Testis (tissue), 3 donors: ENCODE results near the gene KIF1A. TPM values are rescaled to one million over a fixed set of nuclear protein-coding genes. Genes with fewer than 3 reads are reported as not detected.

Source experiments
- DNase-seq: peaks from one replicate; pipeline ENCODE4 v3.0.0-alpha.2; 2019
- H3K27ac ChIP-seq, 2 donors: fragments of 200-600 bp; sonication (generic); one replicate each; pipeline ENCODE4 v1.5.1; 2019
- H3K27me3 ChIP-seq: fragments of 200-600 bp; sonication (generic); one replicate; pipeline ENCODE4 v1.5.1; 2019
- H3K36me3 ChIP-seq: fragments of 200-600 bp; sonication (generic); one replicate; pipeline ENCODE4 v1.5.1; 2017; ENCODE audit warnings: low read depth; ENCODE audit errors: missing control alignments
- H3K4me1 ChIP-seq: fragments of 200-600 bp; sonication (generic); one replicate; pipeline ENCODE4 v1.5.1; 2019
- H3K4me3 ChIP-seq, 2 donors: fragments of 200-600 bp; sonication (generic); one replicate each; pipeline ENCODE4 v1.5.1; 2017 to 2019
- H3K9me3 ChIP-seq: fragments of 200-600 bp; sonication (generic); one replicate; pipeline ENCODE4 v1.5.1; 2017
- POLR2A ChIP-seq: fragments of 450-650 bp; IDR thresholded peaks from one replicate; pipeline ENCODE4 v1.6.1; 2017; ENCODE audit warnings: antibody characterized with exemption, mild to moderate bottlenecking, moderate library complexity
- WGBS, 2 donors: methylation state at CpG; one replicate each; pipeline ENCODE4 v1.1.5; 2018; 5-methylcytosine and 5-hydroxymethylcytosine counted together
- intact Hi-C: fragments of 100-400 bp; cut with DNase I; formaldehyde crosslinking; loops from one replicate; pipeline ENCODE4 v1.15.1; 2023; ENCODE audit warnings: low total_unique reads
- polyA plus RNA-seq: library from polyadenylated mRNA; stranded (reverse); fragments of 350-450 nt; fragmentation: Illumina TruSeq; extraction: RNeasy Lipid Tissue Mini Kit (QIAGEN cat#74804); gene quantifications from one replicate; pipeline ENCODE4 v1.2.3, GENCODE V29; 2014; ENCODE audit warnings: low read depth, low replicate concordance; ENCODE audit not compliant: insufficient read depth
- total RNA-seq, 2 donors: library from RNA; depleted of rRNA; stranded (reverse); fragments of >200 nt; gene quantifications; one replicate each; pipeline ENCODE4 v1.2.3, GENCODE V29; 2016
- TF ChIP-seq, protein P1 (sequence below), 3 experiments: fragments of 450-650 bp in 2 of 3; fragments of 200-600 bp in 1 of 3; sonication (generic) in 1 of 3; IDR thresholded peaks; one replicate each; pipeline ENCODE4 v1.5.1; 2016 to 2019; ENCODE audit warnings: antibody characterized with exemption in 3 of 3, mild to moderate bottlenecking in 2 of 3, moderate library complexity in 1 of 3

KIF1A gene
- total and polyA plus RNA-seq, 3 donors from 2014 or later: 33.5 to 42.1 (median 37.0) TPM

GRCh38 chr2:240705204-240705791 lies 114.7 kb downstream of the KIF1A start:
- DNase-seq: no peak

DNA sequence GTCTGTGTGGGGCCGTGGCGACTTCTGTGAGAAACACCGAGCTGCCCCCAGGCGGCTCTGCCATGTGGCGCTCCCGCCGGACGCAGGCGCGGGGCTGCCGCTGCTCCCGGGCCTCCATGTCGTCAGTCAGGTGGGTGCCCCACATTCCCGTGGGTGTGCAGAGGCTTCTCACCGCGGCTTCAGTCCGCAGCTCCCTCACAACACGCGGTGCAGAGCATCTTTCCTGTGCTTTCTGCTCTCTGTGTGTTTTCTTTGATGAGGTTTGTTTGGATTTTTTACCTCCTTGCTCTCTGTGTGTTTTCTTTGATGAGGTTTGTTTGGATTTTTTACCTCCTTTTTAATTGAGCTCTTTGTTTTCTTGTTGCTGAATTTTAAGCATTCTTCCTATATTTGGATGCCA lies 115.4 kb downstream of the KIF1A start:
- no peak for TF ChIP-seq POLR2A
- TF ChIP-seq, protein P1, sequence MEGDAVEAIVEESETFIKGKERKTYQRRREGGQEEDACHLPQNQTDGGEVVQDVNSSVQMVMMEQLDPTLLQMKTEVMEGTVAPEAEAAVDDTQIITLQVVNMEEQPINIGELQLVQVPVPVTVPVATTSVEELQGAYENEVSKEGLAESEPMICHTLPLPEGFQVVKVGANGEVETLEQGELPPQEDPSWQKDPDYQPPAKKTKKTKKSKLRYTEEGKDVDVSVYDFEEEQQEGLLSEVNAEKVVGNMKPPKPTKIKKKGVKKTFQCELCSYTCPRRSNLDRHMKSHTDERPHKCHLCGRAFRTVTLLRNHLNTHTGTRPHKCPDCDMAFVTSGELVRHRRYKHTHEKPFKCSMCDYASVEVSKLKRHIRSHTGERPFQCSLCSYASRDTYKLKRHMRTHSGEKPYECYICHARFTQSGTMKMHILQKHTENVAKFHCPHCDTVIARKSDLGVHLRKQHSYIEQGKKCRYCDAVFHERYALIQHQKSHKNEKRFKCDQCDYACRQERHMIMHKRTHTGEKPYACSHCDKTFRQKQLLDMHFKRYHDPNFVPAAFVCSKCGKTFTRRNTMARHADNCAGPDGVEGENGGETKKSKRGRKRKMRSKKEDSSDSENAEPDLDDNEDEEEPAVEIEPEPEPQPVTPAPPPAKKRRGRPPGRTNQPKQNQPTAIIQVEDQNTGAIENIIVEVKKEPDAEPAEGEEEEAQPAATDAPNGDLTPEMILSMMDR (IDR thresholded peaks at IDR 0.05): no peak
- DNase-seq: no peak
- Histone ChIP-seq H3K9me3 (no peaks in the 10 kb centered on the region), H3K4me3 (no peak overlapping the region), H3K36me3 (no peaks in the 10 kb centered on the region), H3K4me1 (no peaks in the 10 kb centered on the region), H3K27me3 (no peaks in the 10 kb centered on the region), H3K27ac (no peak overlapping the region)
- intact Hi-C loops: no loop called here
- 65 to 75% methylated on average over 19 of the region's 19 CpGs for WGBS, 2 donors

More at GRCh38 chr2:240705204-240705791, 114.7 kb downstream of the KIF1A start:
- 84 to 85% methylated on average over 12 of the region's 12 CpGs for WGBS, 2 donors
- Histone ChIP-seq H3K9me3 (no peaks in the 10 kb centered on the region), H3K36me3 (no peaks in the 10 kb centered on the region), H3K4me3 (no peak overlapping the region), H3K4me1 (no peaks in the 10 kb centered on the region), H3K27me3 (no peaks in the 10 kb centered on the region), H3K27ac (no peak overlapping the region)
- intact Hi-C loops: no loop called here
- no peak for TF ChIP-seq POLR2A
- TF ChIP-seq, protein P1 (IDR thresholded peaks at IDR 0.05): no peak

DNA sequence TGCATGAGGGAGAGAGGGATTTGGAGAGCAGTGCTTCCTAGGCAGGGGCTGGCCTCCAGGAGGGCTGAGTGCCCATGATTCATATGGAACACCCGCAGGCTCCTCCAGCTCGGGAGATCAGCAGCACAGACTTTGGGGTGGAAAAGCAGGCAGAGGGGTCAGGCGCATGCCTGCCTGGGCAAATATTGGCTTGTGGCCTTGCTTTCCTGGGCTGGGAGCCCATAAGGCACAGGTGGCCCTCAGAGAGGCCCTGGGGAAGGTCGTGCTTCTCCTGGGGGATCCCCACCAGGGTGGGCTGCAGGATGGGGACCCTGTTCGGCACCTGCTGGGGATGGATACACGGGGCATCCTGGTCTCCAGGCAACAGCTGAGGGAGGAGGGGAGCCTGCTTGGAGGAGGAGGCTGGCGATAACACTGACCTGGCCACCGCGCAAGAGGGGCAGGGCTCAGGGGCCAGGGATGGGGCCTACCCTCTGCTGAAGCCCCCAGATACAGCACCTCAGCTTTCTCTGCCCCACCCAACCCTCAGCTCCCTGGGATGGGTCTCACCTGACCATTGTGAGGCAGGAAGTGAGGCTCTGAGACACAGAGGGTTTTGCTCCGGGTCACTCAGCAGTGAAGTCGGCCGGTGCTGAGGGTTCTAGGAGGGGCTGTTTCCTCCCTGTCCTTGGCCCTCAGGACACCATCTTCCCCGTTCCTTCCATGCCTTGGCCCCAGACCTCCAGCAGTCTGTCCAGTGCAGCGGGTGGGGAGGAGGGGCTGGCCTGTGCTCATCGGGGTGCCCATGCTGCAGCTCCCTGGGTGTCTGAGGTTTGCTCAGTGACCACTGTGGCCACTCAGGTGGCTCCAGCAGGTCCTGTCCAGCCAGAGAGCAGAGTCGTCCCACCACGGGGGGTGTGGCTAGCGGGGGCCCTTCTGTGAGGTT lies 116.3 kb downstream of the KIF1A start:
- intact Hi-C loops: no loop called here
- H3K4me3 ChIP-seq: no peak overlapping the region
- H3K4me1 ChIP-seq: no peaks in the 10 kb centered on the region
- no peaks in the 10 kb centered on the region for H3K27me3 ChIP-seq
- no peaks in the 10 kb centered on the region for H3K36me3 ChIP-seq
- 50 to 80% methylated on average over 8 to 16 of the region's 18 CpGs for WGBS, 2 donors
- TF ChIP-seq, protein P1 (IDR thresholded peaks at IDR 0.05): no peak
- TF ChIP-seq POLR2A: no peak
- no peak overlapping the region for H3K27ac ChIP-seq
- DNase-seq: no peak
- no peaks in the 10 kb centered on the region for H3K9me3 ChIP-seq

DNA sequence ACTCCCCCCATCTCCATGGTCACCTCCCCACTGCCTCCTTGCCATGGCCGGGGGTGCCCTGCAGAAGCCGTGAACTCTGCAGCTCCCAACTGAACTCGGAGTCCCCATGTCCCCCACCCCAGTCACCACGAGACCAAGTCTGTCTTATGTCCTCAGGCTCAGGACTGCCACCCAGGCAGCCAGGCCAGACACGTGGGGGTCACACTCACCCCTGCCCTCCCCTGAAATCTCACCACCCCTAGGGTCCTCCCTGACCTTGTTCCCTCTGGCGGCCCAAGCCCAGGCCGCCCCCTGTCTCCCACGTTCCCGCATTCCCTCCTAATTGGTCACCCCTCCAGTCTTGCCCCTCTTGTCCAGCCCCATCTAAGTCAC lies 117.4 kb downstream of the KIF1A start:
- Histone ChIP-seq H3K4me1 (no peaks in the 10 kb centered on the region), H3K27ac (no peak overlapping the region), H3K27me3 (no peaks in the 10 kb centered on the region), H3K9me3 (no peaks in the 10 kb centered on the region), H3K4me3 (no peak overlapping the region), H3K36me3 (no peaks in the 10 kb centered on the region)
- 85 to 94% methylated on average over 9 of the region's 9 CpGs for WGBS, 2 donors
- no peak for TF ChIP-seq POLR2A
- TF ChIP-seq, protein P1 (IDR thresholded peaks at IDR 0.05): no peak
- intact Hi-C loops: no loop called here
- DNase-seq: no peak
